Activated CD4-positive, alpha-beta T cell treated with anti-CD3 and anti-CD28 coated beads, Interleukin-2, amount 10 ng/mL, durations not matched to agents 24 days and 14 days (primary cell): ENCODE measurements around the gene OR6A2. TPM values are rescaled to one million over a fixed set of nuclear protein-coding genes. Genes with fewer than 3 reads are reported as not detected.

Source experiments
- DNase-seq: peaks from one replicate; pipeline ENCODE4 v3.0.0; 2022
- H3K27ac Mint-ChIP-seq: one replicate; pipeline ENCODE4 v1.8.0; 2022; ENCODE audit warnings: mild to moderate bottlenecking, mixed read lengths
- H3K27me3 Mint-ChIP-seq: one replicate; pipeline ENCODE4 v1.8.0; 2022; ENCODE audit warnings: mixed read lengths
- H3K36me3 Mint-ChIP-seq: one replicate; pipeline ENCODE4 v1.8.0; 2022; ENCODE audit warnings: low read depth, mild to moderate bottlenecking, mixed read lengths
- H3K4me1 Mint-ChIP-seq: one replicate; pipeline ENCODE4 v1.8.0; 2021; ENCODE audit warnings: mixed read lengths
- H3K4me3 Mint-ChIP-seq: one replicate; pipeline ENCODE4 v1.8.0; 2022; ENCODE audit warnings: mild to moderate bottlenecking, moderate library complexity, mixed read lengths
- H3K9me3 Mint-ChIP-seq: one replicate; pipeline ENCODE4 v1.8.0; 2021; ENCODE audit warnings: mixed read lengths
- intact Hi-C: fragments of 100-400 bp; cut with micrococcal nuclease; formaldehyde crosslinking; loops from one replicate; pipeline ENCODE4 v1.15.1; 2023
- total RNA-seq: library from RNA; stranded (reverse); gene quantifications from 2 replicates; pipeline ENCODE4 v1.2.3, GENCODE V29; 2022

Gene OR6A2
- total RNA-seq, result 0.35 and 0.50 TPM in 2 replicates

GRCh38 chr11:6799402-6799801, at the start of gene OR6A2:
Gene OR6A2, minus strand, starts transcription at chr11:6799689. Its CDS starts 3,981 bp downstream, at chr11:6795708.
- no peak for DNase-seq
- no peak within 1 kb of the TSS for H3K27ac Mint-ChIP-seq
- intact Hi-C loops, result no loop called here
- H3K4me1 Mint-ChIP-seq, result no peaks in the 10 kb centered on the region
- H3K4me3 Mint-ChIP-seq, result no peak within 1 kb of the TSS
- no peaks in the 10 kb centered on the region for H3K36me3 Mint-ChIP-seq
- H3K27me3 Mint-ChIP-seq, result peaks cover 9% of the 10 kb centered on the region
- H3K9me3 Mint-ChIP-seq, result peaks cover 7% of the 10 kb centered on the region

- DNase-seq, result no peak
- no peak within 1 kb of the TSS for H3K4me3 Mint-ChIP-seq
- H3K36me3 Mint-ChIP-seq, result no peaks in the 10 kb centered on the region
- H3K27ac Mint-ChIP-seq, result no peak within 1 kb of the TSS
- peaks cover 7% of the 10 kb centered on the region for H3K9me3 Mint-ChIP-seq
- H3K27me3 Mint-ChIP-seq, result no peaks in the 10 kb centered on the region
- H3K4me1 Mint-ChIP-seq, result peaks cover 2% of the 10 kb centered on the region
- intact Hi-C loops, result no loop called here
These were observed 45.9 kb upstream of the OR6A2 start, which contains the start of gene OR10A5 for GRCh38 chr11:6845383-6845782. Gene OR10A5, plus strand, starts transcription at chr11:6845683. Its CDS starts 0 bp downstream, at chr11:6845683.

GRCh38 chr11:6844356-6844755, 44.9 kb upstream of the OR6A2 start:
- DNase-seq, result no peak
- Mint-ChIP-seq H3K36me3 (no peaks in the 10 kb centered on the region), H3K27me3 (no peaks in the 10 kb centered on the region), H3K4me3 (no peak overlapping the region), H3K27ac (no peak overlapping the region), H3K4me1 (peaks cover 2% of the 10 kb centered on the region), H3K9me3 (peaks cover 4% of the 10 kb centered on the region)
- intact Hi-C loops, result no loop called here

- Mint-ChIP-seq H3K36me3 (no peaks in the 10 kb centered on the region), H3K4me1 (peaks cover 2% of the 10 kb centered on the region), H3K9me3 (peaks cover 4% of the 10 kb centered on the region), H3K27ac (no peak overlapping the region), H3K27me3 (no peaks in the 10 kb centered on the region), H3K4me3 (no peak overlapping the region)
- intact Hi-C loops, result no loop called here
- DNase-seq, result no peak
These were observed 44.2 kb upstream of the OR6A2 start for GRCh38 chr11:6843670-6844069.

- H3K36me3 Mint-ChIP-seq, result no peaks in the 10 kb centered on the region
- intact Hi-C loops, result loop anchor here (1.0 kb wide), 1 partner anchor 16 kb away; no protein-coding TSS in a partner anchor
- H3K9me3 Mint-ChIP-seq, result peaks cover 4% of the 10 kb centered on the region
- H3K4me3 Mint-ChIP-seq, result no peak overlapping the region
- DNase-seq, result no peak
- no peak overlapping the region for H3K27ac Mint-ChIP-seq
- no peaks in the 10 kb centered on the region for H3K27me3 Mint-ChIP-seq
- peaks cover 2% of the 10 kb centered on the region for H3K4me1 Mint-ChIP-seq
These were observed 42.2 kb upstream of the OR6A2 start for GRCh38 chr11:6841694-6842093.

GRCh38 chr11:6834021-6834420, 34.5 kb upstream of the OR6A2 start:
- no peak for DNase-seq
- Mint-ChIP-seq H3K4me1 (no peaks in the 10 kb centered on the region), H3K27me3 (peaks cover 2% of the 10 kb centered on the region), H3K27ac (no peak overlapping the region), H3K4me3 (no peak overlapping the region), H3K9me3 (no peaks in the 10 kb centered on the region), H3K36me3 (no peaks in the 10 kb centered on the region)
- intact Hi-C loops, result no loop called here

GRCh38 chr11:6833356-6833755, 33.9 kb upstream of the OR6A2 start:
- intact Hi-C loops, result no loop called here
- no peaks in the 10 kb centered on the region for H3K36me3 Mint-ChIP-seq
- no peaks in the 10 kb centered on the region for H3K4me1 Mint-ChIP-seq
- peaks cover 2% of the 10 kb centered on the region for H3K27me3 Mint-ChIP-seq
- H3K9me3 Mint-ChIP-seq, result no peaks in the 10 kb centered on the region
- no peak for DNase-seq
- no peak overlapping the region for H3K4me3 Mint-ChIP-seq
- H3K27ac Mint-ChIP-seq, result no peak overlapping the region

GRCh38 chr11:6828103-6828502, 28.6 kb upstream of the OR6A2 start:
- no peak overlapping the region for H3K4me3 Mint-ChIP-seq
- H3K27me3 Mint-ChIP-seq, result peaks cover 4% of the 10 kb centered on the region
- H3K4me1 Mint-ChIP-seq, result no peaks in the 10 kb centered on the region
- H3K9me3 Mint-ChIP-seq, result no peaks in the 10 kb centered on the region
- H3K36me3 Mint-ChIP-seq, result no peaks in the 10 kb centered on the region
- no peak overlapping the region for H3K27ac Mint-ChIP-seq
- DNase-seq, result no peak
- intact Hi-C loops, result no loop called here

- intact Hi-C loops, result no loop called here
- Mint-ChIP-seq H3K4me3 (no peak overlapping the region), H3K27ac (no peak overlapping the region), H3K36me3 (no peaks in the 10 kb centered on the region), H3K9me3 (no peaks in the 10 kb centered on the region), H3K4me1 (no peaks in the 10 kb centered on the region), H3K27me3 (peaks cover 11% of the 10 kb centered on the region)
- DNase-seq, result no peak
These were observed 25.8 kb upstream of the OR6A2 start for GRCh38 chr11:6825231-6825744.

- no peak for DNase-seq
- Mint-ChIP-seq H3K36me3 (no peaks in the 10 kb centered on the region), H3K4me3 (no peak overlapping the region), H3K27me3 (peaks cover 14% of the 10 kb centered on the region), H3K9me3 (no peaks in the 10 kb centered on the region), H3K27ac (no peak overlapping the region), H3K4me1 (no peaks in the 10 kb centered on the region)
- intact Hi-C loops, result no loop called here
These were observed 24.8 kb upstream of the OR6A2 start for GRCh38 chr11:6824136-6824823.

- H3K4me3 Mint-ChIP-seq, result no peak overlapping the region
- H3K27ac Mint-ChIP-seq, result no peak overlapping the region
- intact Hi-C loops, result loop anchor here (10.0 kb wide), 2 partner anchors 106 to 876 kb away; partner anchors contain the start of genes OR2D3 and ZNF215
- no peaks in the 10 kb centered on the region for H3K36me3 Mint-ChIP-seq
- H3K4me1 Mint-ChIP-seq, result no peaks in the 10 kb centered on the region
- H3K9me3 Mint-ChIP-seq, result no peaks in the 10 kb centered on the region
- peaks cover 13% of the 10 kb centered on the region for H3K27me3 Mint-ChIP-seq
- no peak for DNase-seq
These were observed 19.5 kb upstream of the OR6A2 start for GRCh38 chr11:6818967-6819366.

- Mint-ChIP-seq H3K36me3 (no peaks in the 10 kb centered on the region), H3K9me3 (no peaks in the 10 kb centered on the region), H3K4me3 (no peak overlapping the region), H3K27ac (no peak overlapping the region), H3K4me1 (no peaks in the 10 kb centered on the region), H3K27me3 (peaks cover 14% of the 10 kb centered on the region)
- no peak for DNase-seq
- intact Hi-C loops, result loop anchor here (10.0 kb wide), 2 partner anchors 107 to 877 kb away; partner anchors contain the start of genes OR2D3 and ZNF215
These were observed 18.2 kb upstream of the OR6A2 start for GRCh38 chr11:6817694-6818093.

- H3K4me3 Mint-ChIP-seq, result no peak overlapping the region
- no peaks in the 10 kb centered on the region for H3K9me3 Mint-ChIP-seq
- no peaks in the 10 kb centered on the region for H3K36me3 Mint-ChIP-seq
- peak; percentile 53 for DNase-seq
- peaks cover 15% of the 10 kb centered on the region for H3K27me3 Mint-ChIP-seq
- no peaks in the 10 kb centered on the region for H3K4me1 Mint-ChIP-seq
- intact Hi-C loops, result loop anchor here (10.0 kb wide), 2 partner anchors 111 to 881 kb away; partner anchors contain the start of genes OR2D3 and ZNF215
- H3K27ac Mint-ChIP-seq, result no peak overlapping the region
These were observed 14.2 kb upstream of the OR6A2 start for GRCh38 chr11:6813656-6814055.

- Mint-ChIP-seq H3K9me3 (no peaks in the 10 kb centered on the region), H3K4me3 (no peak overlapping the region), H3K36me3 (no peaks in the 10 kb centered on the region), H3K27ac (no peak overlapping the region), H3K27me3 (peaks cover 25% of the 10 kb centered on the region), H3K4me1 (no peaks in the 10 kb centered on the region)
- DNase-seq, result peak; percentile 83
- intact Hi-C loops, result loop anchor here (10.0 kb wide), 2 partner anchors 112 to 882 kb away; partner anchors contain the start of genes OR2D3 and ZNF215
These were observed 13.0 kb upstream of the OR6A2 start for GRCh38 chr11:6812390-6813005.
